K562 (cell line): Measurements from ENCODE around the gene NLK. TPM values are rescaled to one million over a fixed set of nuclear protein-coding genes. Genes with fewer than 3 reads are reported as not detected.

Source experiments
- ATAC-seq: fragments of 200-7000 bp; cut with Tn5 transposase; 3 replicates; pipeline ENCODE4 v1.9.1; 2020; ENCODE audit warnings: moderate library complexity
- BruUV-seq: library from RNA; stranded (reverse); fragments of 400-500 nt; replicated peaks from 2 replicates; lab custom pipeline; 2021; lab: Mats Ljungman, UMichigan
- CTCF ChIA-PET: fragments of 300-600 bp; formaldehyde crosslinking; extraction: SDS; loops from one replicate; lab custom pipeline; 2021; ENCODE audit warnings: low intra/inter-chr PET ratio; lab: Yijun Ruan, JAX
- POLR2A ChIA-PET: fragments of 300-600, 350-650 bp; sonication (Branson Sonifier 250); formaldehyde crosslinking; extraction: SDS; loops from one replicate; lab custom pipeline; 2021; ENCODE audit warnings: antibody characterized with exemption, inconsistent platforms; lab: Yijun Ruan, JAX
- DNase-seq, 4 experiments: peaks; one replicate each; pipeline versions ENCODE4 v3.0.0 to v3.0.0-alpha.2; 2011 to 2018; ENCODE audit warnings: low spot score in 3 of 4, mixed read lengths in 3 of 4; ENCODE audit errors: extremely low read depth in 1 of 4
- FAIRE-seq: peaks from 2 replicates; lab custom pipeline; 2011; peaks lifted over from hg19 to GRCh38; lab: Jason Lieb, UNC
- H2AFZ ChIP-seq: 2 replicates; pipeline ENCODE4 v1.6.0; 2011; ENCODE audit warnings: low read depth, low read length, control low read depth, inconsistent platforms
- H3K27ac ChIP-seq: fragments of 200-600 bp; 3 replicates; pipeline ENCODE4 v1.8.0; 2011; ENCODE audit warnings: low read depth, mild to moderate bottlenecking, control low read depth, inconsistent platforms, low read length, moderate library complexity, mixed read lengths; ENCODE audit errors: extremely low read depth
- H3K27me3 ChIP-seq, 2 experiments: fragments of 300-600 bp in 1 of 2; 2 replicates in 1 of 2; 3 replicates in 1 of 2; pipeline versions ENCODE4 v1.6.0 to v1.8.0; 2011; ENCODE audit warnings: inconsistent platforms in 2 of 2, low read length in 2 of 2, mild to moderate bottlenecking in 1 of 2, mixed read lengths in 1 of 2, moderate library complexity in 1 of 2; ENCODE audit not compliant: control insufficient read depth in 2 of 2, insufficient read depth in 2 of 2
- H3K36me3 ChIP-seq: fragments of 300-600 bp; 3 replicates; pipeline ENCODE4 v1.8.0; 2011; ENCODE audit warnings: mild to moderate bottlenecking, low read length, inconsistent platforms; ENCODE audit not compliant: control insufficient read depth, insufficient read depth
- H3K4me1 ChIP-seq, 2 experiments: fragments of 200-600 bp in 1 of 2; replicated peaks in 1 of 2; 2 replicates in 1 of 2; 3 replicates in 1 of 2; pipeline versions ENCODE4 v1.5.1 to v1.8.0; 2011; ENCODE audit warnings: inconsistent platforms in 2 of 2, low read length in 2 of 2, mild to moderate bottlenecking in 1 of 2, mixed read lengths in 1 of 2, moderate library complexity in 1 of 2; ENCODE audit not compliant: control insufficient read depth in 2 of 2, insufficient read depth in 2 of 2
- H3K4me2 ChIP-seq: 2 replicates; pipeline ENCODE4 v1.6.1; 2011; ENCODE audit warnings: low read length, control low read depth, inconsistent platforms, mixed read lengths; ENCODE audit not compliant: insufficient read depth
- H3K4me3 ChIP-seq: fragments of 200-600 bp; sonication (generic), shearing (Covaris generic); 2 replicates; pipeline ENCODE4 v1.5.1; 2016; ENCODE audit warnings: control low read depth, inconsistent platforms
- H3K79me2 ChIP-seq: fragments of 200-600 bp; 3 replicates; pipeline ENCODE4 v1.8.0; 2011; ENCODE audit warnings: low read length, inconsistent platforms; ENCODE audit not compliant: control insufficient read depth, insufficient read depth
- H3K9ac ChIP-seq, 2 experiments: 2 replicates each; pipeline versions ENCODE4 v1.6.0 to v1.6.1; 2011; ENCODE audit warnings: low read depth in 2 of 2, low read length in 2 of 2, control low read depth in 1 of 2, inconsistent platforms in 1 of 2, mild to moderate bottlenecking in 1 of 2, mixed read lengths in 1 of 2; ENCODE audit not compliant: insufficient read depth in 1 of 2
- H3K9me1 ChIP-seq: one replicate; pipeline ENCODE4 v1.6.0; 2011; ENCODE audit warnings: inconsistent platforms, mild to moderate bottlenecking, low read length, moderate library complexity; ENCODE audit not compliant: control insufficient read depth, insufficient read depth
- H3K9me3 ChIP-seq: replicated peaks from 2 replicates; pipeline ENCODE4 v1.5.1; 2011; ENCODE audit warnings: low read depth, low read length, inconsistent platforms; ENCODE audit not compliant: control insufficient read depth, insufficient read depth
- H4K20me1 ChIP-seq: replicated peaks from 2 replicates; pipeline ENCODE4 v1.6.1; 2011; ENCODE audit warnings: low read length, inconsistent platforms, mixed read lengths; ENCODE audit not compliant: control insufficient read depth, insufficient read depth
- HEY1 ChIP-seq: fragments of 250-450 bp; sonication (Bioruptor Pico); IDR thresholded peaks from 2 replicates; pipeline ENCODE4 v1.5.0; 2020; ENCODE audit warnings: mild to moderate bottlenecking, moderate library complexity, borderline replicate concordance
- ILK ChIP-seq: fragments of 450-650 bp; IDR thresholded peaks from 2 replicates; pipeline ENCODE4 v1.6.1; 2016; ENCODE audit warnings: missing genetic modification characterization, low read depth, mild to moderate bottlenecking, missing compliant biosample characterization, moderate library complexity, borderline replicate concordance
- MAFF ChIP-seq: IDR thresholded peaks from 2 replicates; pipeline ENCODE4 v1.6.1; 2012; ENCODE audit warnings: low read length, improper control_type of control experiment
- MCM7 ChIP-seq, 2 experiments: fragments of 450-650 bp; IDR thresholded peaks; 2 replicates each; pipeline ENCODE4 v1.6.1; 2016 to 2018
- PHF20 ChIP-seq: fragments of 450-650 bp; IDR thresholded peaks from 2 replicates; pipeline ENCODE4 v1.6.1; 2018; ENCODE audit not compliant: partially characterized antibody
- WGBS: fragments of 100-300 bp; shearing (Covaris generic); methylation state at CpG from one replicate; pipeline ENCODE4 v1.1.6; 2016; ENCODE audit warnings: low coverage, mixed read lengths; ENCODE audit not compliant: insufficient coverage; ENCODE audit errors: missing lambda C conversion rate; 5-methylcytosine and 5-hydroxymethylcytosine counted together
- in situ Hi-C: fragments of 300-500 bp; cut with MboI; formaldehyde crosslinking; loops from 4 replicates; pipeline ENCODE4 v1.15.0; 2018; ENCODE audit warnings: inconsistent platforms, mixed read lengths
- intact Hi-C: fragments of 100-400 bp; cut with micrococcal nuclease; formaldehyde crosslinking; loops from 2 replicates; pipeline ENCODE4 v1.14.2; 2022
- polyA plus RNA-seq, 8 experiments: library from polyadenylated mRNA; depleted of rRNA in 4 of 8; stranded (reverse) in 5 of 8; unstranded in 3 of 8; fragments of >200 nt; fragmentation: Nextera tagmentation in 2 of 8; fragmentation: Illumina TruSeq in 1 of 8; extraction: Ambion mirVana in 2 of 8; extraction: Trizol in 1 of 8; gene quantifications; 2 replicates each; pipeline versions ENCODE4 v1.2.1 to v1.2.3, GENCODE V29; 2011 to 2014; ENCODE audit warnings: inconsistent platforms in 1 of 8, missing spikeins in 1 of 8
- total RNA-seq, 7 experiments: library from RNA; depleted of rRNA in 6 of 7; stranded (reverse); fragments of >200 nt in 6 of 7; fragmentation: Illumina TruSeq in 2 of 7; extraction: Trizol in 2 of 7; gene quantifications; 2 replicates each; pipeline versions ENCODE4 v1.2.1 to v1.2.3, GENCODE V29; 2011 to 2021; ENCODE audit warnings: low replicate concordance in 1 of 7
- TF ChIP-seq, protein P1 (sequence below): fragments of 450-650 bp; formaldehyde crosslinking; IDR thresholded peaks from 2 replicates; pipeline ENCODE4 v1.4.0; 2022; ENCODE audit warnings: mild to moderate bottlenecking, moderate library complexity
- TF ChIP-seq, protein P2 (sequence below): fragments of 450-650 bp; IDR thresholded peaks from 2 replicates; pipeline ENCODE4 v1.6.1; 2017; ENCODE audit warnings: antibody characterized with exemption
- TF ChIP-seq, protein P3 (sequence below): fragments of 200-400 bp; formaldehyde crosslinking; IDR thresholded peaks from 2 replicates; pipeline ENCODE4 v1.6.1; 2017; ENCODE audit warnings: mild to moderate bottlenecking, low read depth, low read length, moderate library complexity
- TF ChIP-seq, protein P4 (sequence below): fragments of 250-450 bp; sonication (Bioruptor Pico); IDR thresholded peaks from 2 replicates; pipeline ENCODE4 v1.5.0; 2021
- TF ChIP-seq, protein P5 (sequence below): fragments of 450-650 bp; IDR thresholded peaks from 2 replicates; pipeline ENCODE4 v1.6.1; 2017; ENCODE audit warnings: mild to moderate bottlenecking, moderate library complexity
- TF ChIP-seq, protein P6 (sequence below): fragments of 250-450 bp; sonication (Bioruptor Pico); IDR thresholded peaks from 2 replicates; pipeline ENCODE4 v1.5.0; 2021; ENCODE audit warnings: mild to moderate bottlenecking, moderate library complexity

The NLK gene
- total and polyA plus RNA-seq, 9 of the 15 experiments (the other 6 are each of a cell fraction or from before 2014, with no cell fraction given), result 10.9 to 59.6 (median 26.7) TPM

DNA sequence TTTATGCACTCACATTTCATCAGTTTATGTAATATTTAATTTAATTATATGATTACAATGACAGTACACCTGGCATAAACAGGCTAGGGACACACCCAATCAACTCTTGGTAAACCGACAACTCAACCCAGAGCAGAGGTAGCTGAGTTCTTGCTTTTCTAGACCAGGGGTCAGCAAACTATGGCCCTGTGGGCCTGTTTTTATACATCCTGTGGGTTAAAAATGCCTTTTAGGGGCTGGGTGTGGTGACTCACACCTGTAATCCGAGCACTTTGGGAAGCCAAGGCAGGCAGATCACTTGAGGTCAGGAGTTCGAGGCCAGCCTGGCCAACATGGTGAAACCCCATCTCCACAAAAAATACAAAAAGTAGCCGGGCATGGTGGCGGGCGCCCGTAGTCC is 177.3 kb downstream of the NLK start:
- DNase-seq, result no peak
- no TSS peak for BruUV-seq
- H2AFZ ChIP-seq, result no peak overlapping the region
- FAIRE-seq, result no peak
- ChIA-PET POLR2A (interaction anchor here (0.5 kb wide), 1 partner anchor 187 kb away, joined by 3 read pairs; the partner anchor contains the start of gene SLC46A1), CTCF (no interaction called here)
- 35% methylated on average over 4 of the region's 7 CpGs for WGBS
- no peaks in the 10 kb centered on the region for H3K36me3 ChIP-seq
- no peak overlapping the region for H3K9ac ChIP-seq
- H3K4me1 ChIP-seq, result no peaks in the 10 kb centered on the region; a peak in 1 of 5 replicates
- no peaks in the 10 kb centered on the region for H3K9me3 ChIP-seq
- H3K9me1 ChIP-seq, result no peaks in the 10 kb centered on the region
- no peak overlapping the region for H3K4me2 ChIP-seq
- intact Hi-C loops (loop anchor here (10.0 kb wide), 1 partner anchor 45 kb away; no protein-coding TSS in a partner anchor), in situ Hi-C loops (no loop called here)
- no peaks in the 10 kb centered on the region for H3K27me3 ChIP-seq
- H3K27ac ChIP-seq, result no peak overlapping the region
- no peak overlapping the region for H3K4me3 ChIP-seq
- H3K79me2 ChIP-seq, result no peaks in the 10 kb centered on the region
- no peaks in the 10 kb centered on the region for H4K20me1 ChIP-seq
- ATAC-seq, result no peak
- TF ChIP-seq, protein P1, sequence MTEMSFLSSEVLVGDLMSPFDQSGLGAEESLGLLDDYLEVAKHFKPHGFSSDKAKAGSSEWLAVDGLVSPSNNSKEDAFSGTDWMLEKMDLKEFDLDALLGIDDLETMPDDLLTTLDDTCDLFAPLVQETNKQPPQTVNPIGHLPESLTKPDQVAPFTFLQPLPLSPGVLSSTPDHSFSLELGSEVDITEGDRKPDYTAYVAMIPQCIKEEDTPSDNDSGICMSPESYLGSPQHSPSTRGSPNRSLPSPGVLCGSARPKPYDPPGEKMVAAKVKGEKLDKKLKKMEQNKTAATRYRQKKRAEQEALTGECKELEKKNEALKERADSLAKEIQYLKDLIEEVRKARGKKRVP (CRISPR knock-in tag), result no peak
- TF ChIP-seq MAFF (no peak), MCM7 (IDR thresholded peaks at IDR 0.05) (no peak), ILK (tag) (no peak), PHF20 (no peak), HEY1 (no peak)
- TF ChIP-seq, protein P2, sequence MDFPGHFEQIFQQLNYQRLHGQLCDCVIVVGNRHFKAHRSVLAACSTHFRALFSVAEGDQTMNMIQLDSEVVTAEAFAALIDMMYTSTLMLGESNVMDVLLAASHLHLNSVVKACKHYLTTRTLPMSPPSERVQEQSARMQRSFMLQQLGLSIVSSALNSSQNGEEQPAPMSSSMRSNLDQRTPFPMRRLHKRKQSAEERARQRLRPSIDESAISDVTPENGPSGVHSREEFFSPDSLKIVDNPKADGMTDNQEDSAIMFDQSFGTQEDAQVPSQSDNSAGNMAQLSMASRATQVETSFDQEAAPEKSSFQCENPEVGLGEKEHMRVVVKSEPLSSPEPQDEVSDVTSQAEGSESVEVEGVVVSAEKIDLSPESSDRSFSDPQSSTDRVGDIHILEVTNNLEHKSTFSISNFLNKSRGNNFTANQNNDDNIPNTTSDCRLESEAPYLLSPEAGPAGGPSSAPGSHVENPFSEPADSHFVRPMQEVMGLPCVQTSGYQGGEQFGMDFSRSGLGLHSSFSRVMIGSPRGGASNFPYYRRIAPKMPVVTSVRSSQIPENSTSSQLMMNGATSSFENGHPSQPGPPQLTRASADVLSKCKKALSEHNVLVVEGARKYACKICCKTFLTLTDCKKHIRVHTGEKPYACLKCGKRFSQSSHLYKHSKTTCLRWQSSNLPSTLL, result no peak
- TF ChIP-seq, protein P3, sequence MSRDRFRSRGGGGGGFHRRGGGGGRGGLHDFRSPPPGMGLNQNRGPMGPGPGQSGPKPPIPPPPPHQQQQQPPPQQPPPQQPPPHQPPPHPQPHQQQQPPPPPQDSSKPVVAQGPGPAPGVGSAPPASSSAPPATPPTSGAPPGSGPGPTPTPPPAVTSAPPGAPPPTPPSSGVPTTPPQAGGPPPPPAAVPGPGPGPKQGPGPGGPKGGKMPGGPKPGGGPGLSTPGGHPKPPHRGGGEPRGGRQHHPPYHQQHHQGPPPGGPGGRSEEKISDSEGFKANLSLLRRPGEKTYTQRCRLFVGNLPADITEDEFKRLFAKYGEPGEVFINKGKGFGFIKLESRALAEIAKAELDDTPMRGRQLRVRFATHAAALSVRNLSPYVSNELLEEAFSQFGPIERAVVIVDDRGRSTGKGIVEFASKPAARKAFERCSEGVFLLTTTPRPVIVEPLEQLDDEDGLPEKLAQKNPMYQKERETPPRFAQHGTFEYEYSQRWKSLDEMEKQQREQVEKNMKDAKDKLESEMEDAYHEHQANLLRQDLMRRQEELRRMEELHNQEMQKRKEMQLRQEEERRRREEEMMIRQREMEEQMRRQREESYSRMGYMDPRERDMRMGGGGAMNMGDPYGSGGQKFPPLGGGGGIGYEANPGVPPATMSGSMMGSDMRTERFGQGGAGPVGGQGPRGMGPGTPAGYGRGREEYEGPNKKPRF, result no peak
- TF ChIP-seq, protein P4, sequence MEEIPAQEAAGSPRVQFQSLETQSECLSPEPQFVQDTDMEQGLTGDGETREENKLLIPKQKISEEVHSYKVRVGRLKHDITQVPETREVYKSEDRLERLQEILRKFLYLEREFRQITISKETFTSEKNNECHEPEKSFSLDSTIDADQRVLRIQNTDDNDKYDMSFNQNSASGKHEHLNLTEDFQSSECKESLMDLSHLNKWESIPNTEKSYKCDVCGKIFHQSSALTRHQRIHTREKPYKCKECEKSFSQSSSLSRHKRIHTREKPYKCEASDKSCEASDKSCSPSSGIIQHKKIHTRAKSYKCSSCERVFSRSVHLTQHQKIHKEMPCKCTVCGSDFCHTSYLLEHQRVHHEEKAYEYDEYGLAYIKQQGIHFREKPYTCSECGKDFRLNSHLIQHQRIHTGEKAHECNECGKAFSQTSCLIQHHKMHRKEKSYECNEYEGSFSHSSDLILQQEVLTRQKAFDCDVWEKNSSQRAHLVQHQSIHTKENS (CRISPR knock-in tag), result no peak
- TF ChIP-seq, protein P5, sequence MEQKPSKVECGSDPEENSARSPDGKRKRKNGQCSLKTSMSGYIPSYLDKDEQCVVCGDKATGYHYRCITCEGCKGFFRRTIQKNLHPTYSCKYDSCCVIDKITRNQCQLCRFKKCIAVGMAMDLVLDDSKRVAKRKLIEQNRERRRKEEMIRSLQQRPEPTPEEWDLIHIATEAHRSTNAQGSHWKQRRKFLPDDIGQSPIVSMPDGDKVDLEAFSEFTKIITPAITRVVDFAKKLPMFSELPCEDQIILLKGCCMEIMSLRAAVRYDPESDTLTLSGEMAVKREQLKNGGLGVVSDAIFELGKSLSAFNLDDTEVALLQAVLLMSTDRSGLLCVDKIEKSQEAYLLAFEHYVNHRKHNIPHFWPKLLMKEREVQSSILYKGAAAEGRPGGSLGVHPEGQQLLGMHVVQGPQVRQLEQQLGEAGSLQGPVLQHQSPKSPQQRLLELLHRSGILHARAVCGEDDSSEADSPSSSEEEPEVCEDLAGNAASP, result no peak
- TF ChIP-seq, protein P6, sequence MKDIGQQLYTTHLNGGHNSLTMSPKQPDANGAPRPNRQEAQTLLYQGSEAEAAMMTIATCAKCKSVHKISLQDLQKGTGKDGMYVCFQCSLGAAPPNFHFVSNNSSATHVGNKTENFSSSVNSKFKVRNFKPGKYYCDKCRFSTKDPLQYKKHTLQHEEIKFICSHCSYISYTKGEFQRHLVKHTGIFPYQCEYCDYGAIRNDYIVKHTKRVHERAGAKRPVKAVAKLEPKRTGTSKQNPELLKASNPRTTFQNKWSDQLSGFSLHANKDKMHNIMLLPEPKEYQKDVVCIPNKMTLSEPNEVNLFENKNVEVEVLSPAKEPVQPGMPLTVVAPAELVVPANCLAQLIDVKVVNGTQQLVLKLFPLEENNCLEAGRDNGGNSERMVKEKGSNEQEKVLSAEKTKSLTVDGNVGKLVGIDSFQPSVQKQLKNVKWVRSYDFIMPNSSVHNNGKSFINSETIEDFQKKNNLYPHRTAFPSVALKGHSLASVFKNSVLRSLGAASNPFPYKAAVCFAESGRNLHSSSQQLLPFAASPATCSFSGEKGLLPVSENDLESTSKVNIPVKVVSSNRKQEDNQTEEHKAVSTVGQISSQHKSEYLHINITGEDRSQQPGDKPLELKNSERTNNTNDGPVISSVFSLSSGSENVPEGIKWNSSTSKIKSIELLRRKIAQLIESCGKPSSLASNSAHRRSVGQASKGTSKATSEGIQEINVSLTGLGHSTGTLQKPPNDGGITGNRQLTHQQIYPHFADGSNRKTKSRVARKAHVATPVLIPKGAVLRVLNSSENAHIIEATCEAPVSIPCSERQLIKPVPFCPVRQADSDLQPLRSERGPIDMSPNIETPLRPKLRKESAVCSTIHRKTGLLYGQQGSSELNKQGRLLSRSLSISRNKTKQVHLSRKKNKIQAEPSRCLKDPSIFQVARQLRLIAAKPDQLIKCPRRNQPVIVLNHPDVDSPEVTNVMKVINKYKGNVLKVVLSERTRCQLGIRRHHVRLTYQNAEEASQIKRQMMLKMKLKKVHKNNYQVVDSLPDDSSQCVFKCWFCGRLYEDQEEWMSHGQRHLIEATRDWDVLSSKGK, result no peak
